B cell (primary cell): ENCODE measurements around the gene BBS1. TPM values are rescaled to one million over a fixed set of nuclear protein-coding genes. Genes with fewer than 3 reads are reported as not detected.
A peak's percentile ranks its signal among the peaks of the same experiment; 100 is the strongest.

Experiments
- ATAC-seq: fragments of 200-7000 bp; cut with Tn5 transposase; one replicate; pipeline ENCODE4 v1.10.0; 2021; ENCODE audit warnings: low read depth, mild to moderate bottlenecking, moderate number of reproducible peaks, moderate library complexity
- CTCF ChIA-PET: fragments of 350-600 bp; sonication (Branson Sonifier 250); formaldehyde crosslinking; loops from one replicate; lab custom pipeline; 2021; ENCODE audit warnings: antibody characterized with exemption, inconsistent platforms; lab: Charles Lee
- POLR2A ChIA-PET: fragments of 350-600 bp; sonication (Branson Sonifier 250); formaldehyde crosslinking; loops from one replicate; lab custom pipeline; 2021; ENCODE audit warnings: antibody characterized with exemption; lab: Charles Lee
- DNase-seq: peaks from one replicate; pipeline ENCODE4 v3.0.0; 2013
- H2AFZ ChIP-seq: 2 replicates; pipeline ENCODE4 v1.6.1; 2012; ENCODE audit warnings: mild to moderate bottlenecking, low read depth, low read length; ENCODE audit not compliant: insufficient read depth, poor library complexity, severe bottlenecking
- H3K27ac ChIP-seq, 2 donors: 1 replicate in 1 of 2; 2 replicates in 1 of 2; pipeline ENCODE4 v1.5.1; 2012 to 2013; ENCODE audit warnings: low read length in 2 of 2, mild to moderate bottlenecking in 2 of 2, moderate library complexity in 1 of 2
- H3K27me3 ChIP-seq, 4 experiments: fragments of 200-600 bp in 1 of 4; sonication (generic) in 1 of 4; replicated peaks in 1 of 4; 1 replicate in 2 of 4; 2 replicates in 2 of 4; pipeline versions ENCODE4 v1.6.1 to v1.7.0; 2013 to 2016; ENCODE audit warnings: low read length in 3 of 4, mild to moderate bottlenecking in 2 of 4, mixed read lengths in 1 of 4, moderate library complexity in 1 of 4; ENCODE audit not compliant: insufficient read depth in 4 of 4, control insufficient read depth in 3 of 4; ENCODE audit errors: control extremely low read depth in 1 of 4
- H3K36me3 ChIP-seq, 2 experiments: replicated peaks in 1 of 2; 1 replicate in 1 of 2; 2 replicates in 1 of 2; pipeline versions ENCODE4 v1.6.1 to v1.7.1; 2013; ENCODE audit warnings: low read length in 1 of 2; ENCODE audit not compliant: insufficient read depth in 2 of 2, control insufficient read depth in 1 of 2; ENCODE audit errors: control extremely low read depth in 1 of 2, extremely low read depth in 1 of 2
- H3K4me1 ChIP-seq, 2 donors: fragments of 200-600 bp in 1 of 2; sonication (generic) in 1 of 2; 1 replicate in 1 of 2; 2 replicates in 1 of 2; pipeline versions ENCODE4 v1.5.1 to v1.6.1; 2013 to 2017; ENCODE audit warnings: low read length in 2 of 2; ENCODE audit not compliant: control insufficient read depth in 2 of 2, insufficient read depth in 2 of 2
- H3K4me2 ChIP-seq: replicated peaks from 2 replicates; pipeline ENCODE3; 2012; ENCODE audit warnings: mild to moderate bottlenecking, low read depth, low read length; ENCODE audit not compliant: poor library complexity, severe bottlenecking
- H3K4me3 ChIP-seq, 5 experiments: fragments of 200-600 bp in 1 of 5; sonication (generic) in 1 of 5; 1 replicate in 3 of 5; 2 replicates in 2 of 5; pipeline versions ENCODE4 v1.5.1 to v1.7.0; 2011 to 2016; ENCODE audit warnings: low read length in 4 of 5, mild to moderate bottlenecking in 4 of 5, low read depth in 2 of 5, control low read depth in 1 of 5, moderate library complexity in 1 of 5; ENCODE audit not compliant: insufficient read depth in 1 of 5; ENCODE audit errors: control extremely low read depth in 1 of 5, extremely low read depth in 1 of 5
- H3K79me2 ChIP-seq: fragments of 200-600 bp; sonication (generic); one replicate; pipeline ENCODE4 v1.6.0; 2016; ENCODE audit warnings: low read length; ENCODE audit not compliant: control insufficient read depth, insufficient read depth
- H3K9ac ChIP-seq: fragments of 200-600 bp; sonication (generic); 2 replicates; pipeline ENCODE4 v1.6.1; 2017; ENCODE audit warnings: mild to moderate bottlenecking, low read length, moderate library complexity
- H3K9me3 ChIP-seq, 3 donors: one replicate each; pipeline versions ENCODE4 v1.6.1 to v1.7.1; 2013; ENCODE audit warnings: low read length in 2 of 3; ENCODE audit not compliant: control insufficient read depth in 2 of 3, insufficient read depth in 1 of 3; ENCODE audit errors: control extremely low read depth in 1 of 3
- H4K20me1 ChIP-seq: 2 replicates; pipeline ENCODE4 v1.6.0; 2012; ENCODE audit warnings: mild to moderate bottlenecking, low read length; ENCODE audit not compliant: insufficient read depth, control insufficient read depth, poor library complexity, severe bottlenecking
- H3K27ac Mint-ChIP-seq: one replicate; pipeline ENCODE4 v1.8.0; 2021; ENCODE audit warnings: mixed read lengths
- H3K27me3 Mint-ChIP-seq: one replicate; pipeline ENCODE4 v1.8.0; 2021; ENCODE audit warnings: mixed read lengths
- H3K4me1 Mint-ChIP-seq: one replicate; pipeline ENCODE4 v1.8.0; 2021; ENCODE audit warnings: mixed read lengths
- H3K4me3 Mint-ChIP-seq: one replicate; pipeline ENCODE4 v1.8.0; 2021; ENCODE audit warnings: mixed read lengths
- H3K9me3 Mint-ChIP-seq: one replicate; pipeline ENCODE4 v1.8.0; 2022; ENCODE audit warnings: mixed read lengths; ENCODE audit not compliant: insufficient read depth
- CTCF ChIP-seq: fragments of 200-600 bp; IDR thresholded peaks from one replicate; pipeline ENCODE4 v1.8.0; 2022; ENCODE audit warnings: antibody characterized with exemption, mild to moderate bottlenecking
- EZH2 ChIP-seq: IDR thresholded peaks from 2 replicates; pipeline ENCODE4 v1.6.1; 2012; ENCODE audit warnings: borderline replicate concordance, low read depth, mild to moderate bottlenecking, moderate library complexity, low read length; ENCODE audit not compliant: insufficient read depth, poor library complexity, severe bottlenecking
- WGBS: methylation state at CpG from one replicate; pipeline ENCODE4 v1.1.5; 2013; ENCODE audit warnings: missing lambda C conversion rate; ENCODE audit not compliant: insufficient coverage; 5-methylcytosine and 5-hydroxymethylcytosine counted together
- intact Hi-C: fragments of 100-400 bp; cut with micrococcal nuclease; formaldehyde crosslinking; loops from one replicate; pipeline ENCODE4 v1.10.0; 2022
- polyA plus RNA-seq: library from polyadenylated mRNA; depleted of rRNA; stranded (reverse); fragments of >200 nt; gene quantifications from 2 replicates; pipeline ENCODE4 v1.2.3, GENCODE V29; 2012
- total RNA-seq, 2 donors: library from RNA; stranded (reverse); fragments of 120-200 nt in 1 of 2; gene quantifications; 1 replicate in 1 of 2; 2 replicates in 1 of 2; pipeline versions ENCODE4 v1.2.3 to v1.2.4, GENCODE V29; 2013 to 2022

BBS1 gene
- total and polyA plus RNA-seq, 2 donors (not counting 1 experiment from before 2014, with no cell fraction given), result 20.4 to 52.5 TPM

GRCh38 chr11:66542362-66542761 is 31.9 kb downstream of the BBS1 start:
- Histone ChIP-seq H3K4me3 (no peak overlapping the region), H3K9me3 (no peaks in the 10 kb centered on the region), H3K4me2 (no peak overlapping the region), H2AFZ (no peak overlapping the region), H3K36me3 (peaks cover 0 to 28% of the 10 kb centered on the region in 2 experiments), H3K79me2 (peaks cover 10% of the 10 kb centered on the region), H3K27me3 (no peaks in the 10 kb centered on the region), H4K20me1 (no peaks in the 10 kb centered on the region), H3K4me1 (peaks cover 26 to 34% of the 10 kb centered on the region in 2 donors), H3K9ac (no peak overlapping the region), H3K27ac (peak overlapping the region in 1 of 2 donors; percentile 91)
- ChIA-PET POLR2A (interaction anchor here (0.6 kb wide), 1 partner anchor 72 kb away, joined by 3 read pairs; no protein-coding TSS in a partner anchor), CTCF (interaction anchor here (6.4 kb wide), 1 partner anchor 136 kb away, joined by 58 read pairs; the partner anchor contains the start of gene RBM4B)
- ATAC-seq, result no peak
- Mint-ChIP-seq H3K4me3 (no peak overlapping the region), H3K27me3 (no peaks in the 10 kb centered on the region), H3K9me3 (no peaks in the 10 kb centered on the region), H3K4me1 (peaks cover 42% of the 10 kb centered on the region), H3K27ac (peak overlapping the region; percentile 78)
- WGBS, result 87% methylated on average over 10 of the region's 10 CpGs
- intact Hi-C loops, result no loop called here
- TF ChIP-seq EZH2 (no peak), CTCF (no peak)
- no peak for DNase-seq
